CD14-positive monocyte (primary cell): Measurements from ENCODE around the gene CDC42BPG. TPM values are rescaled to one million over a fixed set of nuclear protein-coding genes. Genes with fewer than 3 reads are reported as not detected.

Experiments used
- DNase-seq, 3 donors: peaks; one replicate each; pipeline ENCODE4 v3.0.0-alpha.2; 2011 to 2022
- H2AFZ ChIP-seq: 2 replicates; pipeline ENCODE4 v1.6.0; 2012; ENCODE audit warnings: mild to moderate bottlenecking, low read depth, low read length, inconsistent platforms; ENCODE audit not compliant: insufficient read depth, poor library complexity, severe bottlenecking
- H3K27ac ChIP-seq, 2 donors: 1 replicate in 1 of 2; 2 replicates in 1 of 2; pipeline ENCODE4 v1.5.1; 2012 to 2013; ENCODE audit warnings: low read length in 2 of 2, control low read depth in 1 of 2, inconsistent platforms in 1 of 2, low read depth in 1 of 2, mild to moderate bottlenecking in 1 of 2
- H3K27me3 ChIP-seq, 2 donors: one replicate each; pipeline versions ENCODE4 v1.6.0 to v1.6.1; 2011 to 2013; ENCODE audit warnings: low read length in 2 of 2; ENCODE audit not compliant: control insufficient read depth in 2 of 2, insufficient read depth in 2 of 2
- H3K36me3 ChIP-seq, 2 donors: replicated peaks in 1 of 2; 1 replicate in 1 of 2; 2 replicates in 1 of 2; pipeline versions ENCODE4 v1.5.1 to v1.6.1; 2012 to 2013; ENCODE audit warnings: low read length in 2 of 2, control low read depth in 1 of 2, inconsistent platforms in 1 of 2, mild to moderate bottlenecking in 1 of 2; ENCODE audit not compliant: insufficient read depth in 2 of 2, control insufficient read depth in 1 of 2
- H3K4me1 ChIP-seq, 2 donors: 1 replicate in 1 of 2; 2 replicates in 1 of 2; pipeline versions ENCODE4 v1.5.1 to v1.6.1; 2012 to 2013; ENCODE audit warnings: low read length in 2 of 2, control low read depth in 1 of 2, inconsistent platforms in 1 of 2, mild to moderate bottlenecking in 1 of 2, moderate library complexity in 1 of 2; ENCODE audit not compliant: insufficient read depth in 2 of 2, control insufficient read depth in 1 of 2
- H3K4me2 ChIP-seq: replicated peaks from 2 replicates; pipeline ENCODE3; 2012; ENCODE audit warnings: low read length, moderate library complexity, mild to moderate bottlenecking; ENCODE audit not compliant: poor library complexity, severe bottlenecking; ENCODE audit errors: extremely low read depth
- H3K4me3 ChIP-seq, 3 experiments: fragments of 200-600 bp in 1 of 3; sonication (generic) in 1 of 3; replicated peaks in 1 of 3; 1 replicate in 2 of 3; 2 replicates in 1 of 3; pipeline ENCODE4 v1.5.1; 2011 to 2013; ENCODE audit warnings: low read length in 3 of 3, mild to moderate bottlenecking in 3 of 3, control low read depth in 2 of 3, low read depth in 2 of 3, inconsistent platforms in 1 of 3, moderate library complexity in 1 of 3
- H3K79me2 ChIP-seq: 2 replicates; pipeline ENCODE4 v1.6.0; 2012; ENCODE audit warnings: mild to moderate bottlenecking, control low read depth, inconsistent platforms, low read length, moderate library complexity; ENCODE audit not compliant: insufficient read depth
- H3K9ac ChIP-seq: 2 replicates; pipeline ENCODE4 v1.6.0; 2017; ENCODE audit warnings: low read length, mild to moderate bottlenecking; ENCODE audit not compliant: insufficient read depth, poor library complexity, severe bottlenecking
- H3K9me3 ChIP-seq, 2 donors: replicated peaks in 1 of 2; 1 replicate in 1 of 2; 2 replicates in 1 of 2; pipeline versions ENCODE4 v1.5.1 to v1.6.1; 2012 to 2013; ENCODE audit warnings: low read length in 2 of 2, control low read depth in 1 of 2; ENCODE audit not compliant: control insufficient read depth in 1 of 2, insufficient read depth in 1 of 2
- H4K20me1 ChIP-seq: 2 replicates; pipeline ENCODE4 v1.6.0; 2012; ENCODE audit warnings: mild to moderate bottlenecking, low read length, control low read depth, moderate library complexity; ENCODE audit not compliant: insufficient read depth
- H3K27ac Mint-ChIP-seq, 7 donors: one replicate each; pipeline ENCODE4 v1.8.0; 2020; ENCODE audit warnings: mild to moderate bottlenecking in 7 of 7, mixed read lengths in 7 of 7, moderate library complexity in 6 of 7, inconsistent platforms in 2 of 7
- H3K27me3 Mint-ChIP-seq, 3 donors: one replicate each; pipeline ENCODE4 v1.8.0; 2021 to 2022; ENCODE audit warnings: low read depth in 3 of 3, mild to moderate bottlenecking in 3 of 3, mixed read lengths in 3 of 3, moderate library complexity in 3 of 3, inconsistent platforms in 1 of 3
- H3K36me3 Mint-ChIP-seq, 2 donors: one replicate each; pipeline ENCODE4 v1.8.0; 2020; ENCODE audit warnings: mixed read lengths in 2 of 2, inconsistent platforms in 1 of 2, mild to moderate bottlenecking in 1 of 2
- H3K4me1 Mint-ChIP-seq: one replicate; pipeline ENCODE4 v1.8.0; 2020; ENCODE audit warnings: mild to moderate bottlenecking, mixed read lengths
- H3K4me3 Mint-ChIP-seq, 2 donors: one replicate each; pipeline ENCODE4 v1.8.0; 2020; ENCODE audit warnings: mild to moderate bottlenecking in 2 of 2, mixed read lengths in 2 of 2, moderate library complexity in 1 of 2
- H3K9me3 Mint-ChIP-seq, 7 donors: one replicate each; pipeline ENCODE4 v1.8.0; 2020 to 2022; ENCODE audit warnings: mixed read lengths in 7 of 7, mild to moderate bottlenecking in 6 of 7, moderate library complexity in 6 of 7, inconsistent platforms in 2 of 7
- CTCF ChIP-seq: fragments of 200-600 bp; IDR thresholded peaks from one replicate; pipeline ENCODE4 v1.8.0; 2022; ENCODE audit warnings: antibody characterized with exemption, mild to moderate bottlenecking
- WGBS: methylation state at CpG from one replicate; pipeline ENCODE4 v1.1.5; 2013; ENCODE audit warnings: missing lambda C conversion rate; ENCODE audit not compliant: insufficient coverage; 5-methylcytosine and 5-hydroxymethylcytosine counted together
- intact Hi-C, 2 donors: fragments of 100-400 bp; cut with micrococcal nuclease; formaldehyde crosslinking; loops; one replicate each; pipeline versions ENCODE4 v1.15.0 to v1.15.1; 2023
- polyA plus RNA-seq, 3 donors: library from polyadenylated mRNA; depleted of rRNA in 1 of 3; unstranded in 2 of 3; stranded (reverse) in 1 of 3; fragments of 300-500 nt in 2 of 3; fragments of >200 nt in 1 of 3; fragmentation: Illumina TruSeq in 2 of 3; gene quantifications; 1 replicate in 2 of 3; 2 replicates in 1 of 3; pipeline ENCODE4 v1.2.3, GENCODE V29; 2012 to 2021

CDC42BPG gene
- polyA plus RNA-seq, 3 donors = 0.23 TPM; not detected in 2

- Mint-ChIP-seq H3K27me3 (peaks cover 2 to 3% (median 3%) of the 10 kb centered on the region in 3 donors), H3K9me3 (no peaks in the 10 kb centered on the region), H3K36me3 (no peaks in the 10 kb centered on the region), H3K4me1 (peaks cover 3% of the 10 kb centered on the region), H3K27ac (no peak overlapping the region), H3K4me3 (no peak overlapping the region)
- intact Hi-C loops = no loop called here
- Histone ChIP-seq H3K36me3 (no peaks in the 10 kb centered on the region), H3K27ac (no peak overlapping the region), H3K4me2 (no peak overlapping the region), H3K9me3 (no peaks in the 10 kb centered on the region), H3K9ac (no peak overlapping the region), H3K79me2 (no peaks in the 10 kb centered on the region), H4K20me1 (no peaks in the 10 kb centered on the region), H2AFZ (no peak overlapping the region), H3K4me1 (no peaks in the 10 kb centered on the region), H3K4me3 (no peak overlapping the region), H3K27me3 (no peaks in the 10 kb centered on the region)
- WGBS = 95% methylated on average over 10 of the region's 12 CpGs
- TF ChIP-seq CTCF = no peak
- no peak for DNase-seq
These were observed 11.3 kb downstream of the CDC42BPG start for GRCh38 chr11:64833198-64833502.

GRCh38 chr11:64832467-64833197 lies 11.8 kb downstream of the CDC42BPG start:
- H3K4me1 Mint-ChIP-seq = peaks cover 3% of the 10 kb centered on the region
- Histone ChIP-seq H3K9ac (no peak overlapping the region), H3K9me3 (no peaks in the 10 kb centered on the region), H3K79me2 (no peaks in the 10 kb centered on the region), H3K4me3 (no peak overlapping the region), H4K20me1 (no peaks in the 10 kb centered on the region), H2AFZ (no peak overlapping the region), H3K4me1 (no peaks in the 10 kb centered on the region), H3K36me3 (no peaks in the 10 kb centered on the region), H3K27me3 (no peaks in the 10 kb centered on the region), H3K4me2 (no peak overlapping the region), H3K27ac (no peak overlapping the region)
- H3K36me3 Mint-ChIP-seq = no peaks in the 10 kb centered on the region
- no peak for TF ChIP-seq CTCF
- no peaks in the 10 kb centered on the region for H3K9me3 Mint-ChIP-seq
- H3K27ac Mint-ChIP-seq = no peak overlapping the region
- intact Hi-C loops = no loop called here
- WGBS = 97% methylated on average over 13 of the region's 21 CpGs
- peaks cover 2 to 3% (median 3%) of the 10 kb centered on the region in 3 donors for H3K27me3 Mint-ChIP-seq
- no peak for DNase-seq
- no peak overlapping the region for H3K4me3 Mint-ChIP-seq
